GM12872 (cell line): Measurements from ENCODE around the gene NKD1.
A peak's percentile ranks its signal among the peaks of the same experiment; 100 is the strongest.

Source experiments
- TF ChIP-seq, protein P1 (sequence below): IDR thresholded peaks from 3 replicates; pipeline ENCODE4 v1.5.1; 2011; ENCODE audit warnings: low read depth, mild to moderate bottlenecking, low read length, moderate library complexity; ENCODE audit not compliant: insufficient read depth

Gene NKD1

GRCh38 chr16:50664270-50664669, 116.1 kb downstream of the NKD1 start:
- TF ChIP-seq, protein P1, sequence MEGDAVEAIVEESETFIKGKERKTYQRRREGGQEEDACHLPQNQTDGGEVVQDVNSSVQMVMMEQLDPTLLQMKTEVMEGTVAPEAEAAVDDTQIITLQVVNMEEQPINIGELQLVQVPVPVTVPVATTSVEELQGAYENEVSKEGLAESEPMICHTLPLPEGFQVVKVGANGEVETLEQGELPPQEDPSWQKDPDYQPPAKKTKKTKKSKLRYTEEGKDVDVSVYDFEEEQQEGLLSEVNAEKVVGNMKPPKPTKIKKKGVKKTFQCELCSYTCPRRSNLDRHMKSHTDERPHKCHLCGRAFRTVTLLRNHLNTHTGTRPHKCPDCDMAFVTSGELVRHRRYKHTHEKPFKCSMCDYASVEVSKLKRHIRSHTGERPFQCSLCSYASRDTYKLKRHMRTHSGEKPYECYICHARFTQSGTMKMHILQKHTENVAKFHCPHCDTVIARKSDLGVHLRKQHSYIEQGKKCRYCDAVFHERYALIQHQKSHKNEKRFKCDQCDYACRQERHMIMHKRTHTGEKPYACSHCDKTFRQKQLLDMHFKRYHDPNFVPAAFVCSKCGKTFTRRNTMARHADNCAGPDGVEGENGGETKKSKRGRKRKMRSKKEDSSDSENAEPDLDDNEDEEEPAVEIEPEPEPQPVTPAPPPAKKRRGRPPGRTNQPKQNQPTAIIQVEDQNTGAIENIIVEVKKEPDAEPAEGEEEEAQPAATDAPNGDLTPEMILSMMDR, result no peak

DNA sequence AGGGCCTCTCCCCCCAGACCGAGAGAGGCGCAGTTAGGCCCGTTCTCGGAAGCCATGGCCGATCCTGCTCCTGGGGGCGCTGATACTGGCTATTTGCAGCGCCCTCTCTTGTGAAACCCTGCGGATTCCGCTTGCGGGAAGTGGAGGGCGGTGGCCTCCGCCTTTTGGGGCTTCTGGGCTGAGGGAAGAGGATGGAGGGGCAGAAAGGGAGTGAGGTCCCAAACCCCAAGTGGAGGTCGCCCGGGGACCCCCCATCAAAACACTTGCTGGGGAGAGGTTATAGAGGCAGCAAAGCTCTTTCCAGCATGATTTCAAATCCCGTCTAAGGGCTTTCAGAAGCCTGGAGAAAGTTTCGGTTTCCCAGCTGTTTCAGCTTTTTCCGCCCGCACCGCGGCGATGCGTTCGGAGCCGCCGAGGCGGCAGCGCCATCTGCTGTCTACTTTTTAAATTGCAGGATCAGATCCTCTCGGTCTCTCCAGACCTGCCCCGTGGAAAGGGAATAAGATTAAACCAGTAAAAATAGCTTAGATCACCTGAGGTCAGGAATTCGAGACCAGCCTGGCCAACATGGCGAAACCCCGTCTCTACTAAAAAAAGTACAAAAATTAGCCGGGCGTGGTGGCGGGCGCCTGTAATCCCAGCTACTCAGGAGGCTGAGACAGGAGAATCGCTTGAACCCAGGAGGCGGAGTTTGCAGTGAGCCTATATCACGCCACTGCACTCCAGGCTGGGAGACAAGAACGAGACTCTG, 117.1 kb downstream of the NKD1 start:
- TF ChIP-seq, protein P1, result peak; percentile 80

- TF ChIP-seq, protein P1, result no peak
These were observed 118.7 kb downstream of the NKD1 start for GRCh38 chr16:50666658-50667496.

DNA sequence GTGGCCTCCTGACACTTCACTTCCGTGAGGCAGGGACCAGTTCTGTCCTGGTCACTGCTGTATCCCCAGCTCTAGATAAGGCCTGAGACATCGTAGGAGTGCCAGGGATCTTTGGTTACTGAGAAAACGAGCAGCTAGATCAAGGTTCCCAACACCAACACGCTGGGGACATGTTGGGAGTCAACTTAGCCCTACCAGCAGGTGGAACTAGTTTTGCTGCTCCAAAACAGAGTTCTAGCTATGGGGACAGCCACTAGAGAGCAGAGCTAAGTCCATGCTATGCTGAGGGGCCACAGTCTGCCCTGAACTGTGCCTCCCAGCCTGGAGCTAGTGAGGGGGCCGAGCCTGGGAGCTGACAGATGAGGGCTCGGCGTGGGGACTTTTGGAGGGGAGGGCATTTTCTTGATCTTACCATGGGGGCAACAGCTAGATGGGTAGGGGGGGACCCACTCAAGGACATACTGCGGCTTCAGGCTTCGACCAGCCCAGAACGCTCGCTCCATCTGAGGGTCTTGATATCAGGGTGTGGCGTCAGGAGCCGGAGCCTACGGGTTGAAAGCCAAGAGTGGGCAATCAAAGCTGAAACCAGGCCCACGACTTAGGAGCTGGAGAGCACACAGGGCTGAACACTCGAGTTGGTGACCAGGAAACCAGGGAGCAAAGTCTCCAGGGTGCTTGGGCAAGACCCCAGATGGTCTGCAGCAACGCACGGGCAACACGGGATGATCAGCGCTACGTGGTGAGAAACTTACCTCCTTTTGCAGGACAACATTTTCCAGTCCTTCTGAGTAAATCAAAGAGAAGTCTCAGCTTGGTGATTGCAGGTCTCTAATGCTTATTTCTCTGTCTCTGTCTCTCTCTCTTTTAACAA, 119.5 kb downstream of the NKD1 start:
- TF ChIP-seq, protein P1, result no peak

- TF ChIP-seq, protein P1, result 0 out of 3 replicates have a peak, but pooled peaks have one; percentile 12
These were observed 120.3 kb downstream of the NKD1 start for GRCh38 chr16:50668368-50669008.

DNA sequence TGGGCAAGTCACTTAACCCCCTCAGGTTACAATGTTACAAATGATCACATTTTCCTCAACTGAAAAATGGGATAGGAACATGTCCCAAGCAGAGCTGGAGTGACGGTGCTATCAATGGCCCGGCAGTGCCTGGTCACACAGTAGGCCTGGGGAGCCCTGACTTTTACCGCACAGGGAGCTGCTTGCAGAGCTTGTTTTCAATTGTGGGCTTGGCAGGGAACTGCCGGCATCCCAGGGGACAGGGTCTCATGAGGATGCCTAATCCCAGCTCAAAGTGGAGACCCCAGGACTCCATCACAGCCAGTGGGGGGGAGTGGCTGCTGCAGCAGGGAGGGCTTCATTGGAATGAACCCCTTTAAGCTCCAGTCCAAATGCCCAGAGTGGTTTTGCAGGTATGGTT, 121.5 kb downstream of the NKD1 start:
- TF ChIP-seq, protein P1, result no peak

DNA sequence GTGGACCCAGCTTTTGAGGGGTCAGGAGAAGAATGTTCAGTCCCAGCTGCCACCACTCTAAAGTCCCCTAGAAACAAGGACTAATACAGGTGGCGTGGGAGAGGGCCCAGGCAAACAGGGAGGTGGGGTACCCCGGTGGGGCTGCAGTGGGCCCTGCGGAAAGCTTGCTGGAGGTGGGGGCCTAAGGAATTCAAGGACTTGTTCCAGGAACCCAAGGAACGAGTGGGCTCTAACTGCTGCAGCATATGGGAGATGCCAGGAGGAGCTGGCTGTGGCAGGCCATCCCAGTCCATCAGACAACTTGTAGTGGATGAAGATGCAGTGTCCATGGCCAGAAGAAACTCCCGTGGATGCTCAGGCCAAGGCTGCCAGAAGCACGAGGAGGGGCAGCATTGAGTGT, 122.3 kb downstream of the NKD1 start:
- TF ChIP-seq, protein P1, result no peak
